Effector CD8-positive, alpha-beta T cell (primary cell): ENCODE measurements around the gene ZNF497.
"Not testable (repeated sequence)": the region's sequence is repeated elsewhere in the genome, so short reads cannot be mapped to it uniquely, and the experiment has no call there.

Experiments
- DNase-seq: peaks from one replicate; lab custom pipeline; 2025; lab: John Stamatoyannopoulos, UW

Gene ZNF497

DNA sequence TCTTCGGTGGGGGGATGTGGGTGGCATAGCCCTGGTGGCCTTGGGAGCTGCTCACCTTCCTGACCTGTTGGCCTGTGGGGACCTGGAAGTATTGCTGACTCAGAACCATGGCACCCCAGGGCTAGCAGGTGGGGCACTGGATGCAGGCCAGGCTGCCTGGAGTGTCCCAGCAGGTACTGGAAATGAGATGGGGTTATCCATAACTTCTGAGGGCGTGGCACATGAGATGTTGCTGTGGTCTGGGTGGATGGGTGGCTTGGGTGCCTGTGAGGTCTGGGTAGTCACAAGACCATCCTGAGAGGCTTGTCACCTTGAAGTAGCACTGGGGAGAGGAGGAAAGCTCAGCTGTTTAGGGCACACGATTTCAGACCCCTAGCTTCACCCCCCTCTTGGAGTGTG, 32.3 kb upstream of the ZNF497 start:
- no peak for DNase-seq

DNA sequence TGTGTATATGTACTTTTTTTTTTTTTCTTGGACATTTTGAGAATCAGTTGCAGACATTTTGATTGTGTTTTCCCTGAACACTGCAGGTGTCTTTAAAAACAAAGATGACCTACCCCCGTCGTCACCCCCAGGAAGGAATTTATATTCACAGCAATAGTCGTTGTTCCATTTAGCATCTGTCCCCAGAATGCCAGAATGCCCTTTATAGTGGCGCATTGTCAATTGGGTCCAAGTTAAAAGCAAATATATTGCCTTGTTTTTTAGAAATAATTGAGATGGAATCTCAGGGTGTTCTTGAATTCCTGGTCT, 31.1 kb upstream of the ZNF497 start:
- DNase-seq: no peak

DNA sequence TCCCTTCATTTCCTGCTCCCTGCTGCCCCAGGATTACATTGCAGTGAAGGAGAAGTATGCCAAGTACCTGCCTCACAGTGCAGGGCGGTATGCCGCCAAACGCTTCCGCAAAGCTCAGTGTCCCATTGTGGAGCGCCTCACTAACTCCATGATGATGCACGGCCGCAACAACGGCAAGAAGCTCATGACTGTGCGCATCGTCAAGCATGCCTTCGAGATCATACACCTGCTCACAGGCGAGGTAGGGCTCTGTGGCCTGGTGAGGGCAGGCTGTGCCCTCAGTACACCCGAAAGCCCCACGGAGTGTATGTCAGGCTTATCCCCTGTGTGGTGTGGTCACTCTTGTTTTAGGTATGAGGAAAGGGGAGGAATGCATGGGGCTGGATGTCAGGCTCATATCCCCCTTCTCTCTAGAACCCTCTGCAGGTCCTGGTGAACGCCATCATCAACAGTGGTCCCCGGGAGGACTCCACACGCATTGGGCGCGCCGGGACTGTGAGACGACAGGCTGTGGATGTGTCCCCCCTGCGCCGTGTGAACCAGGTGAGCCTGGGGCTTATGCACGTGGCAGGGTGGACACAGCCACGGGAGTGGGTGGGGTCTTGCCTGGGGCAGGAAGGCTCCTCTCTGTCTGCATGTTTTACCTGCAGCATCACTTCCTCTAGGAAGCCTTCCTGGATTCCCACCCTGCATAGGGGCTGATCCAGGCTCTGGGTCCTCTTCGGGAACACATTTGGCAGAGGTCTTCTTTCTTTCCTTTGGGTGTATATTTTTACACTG, 30.6 kb upstream of the ZNF497 start:
- DNase-seq: no peak

DNA sequence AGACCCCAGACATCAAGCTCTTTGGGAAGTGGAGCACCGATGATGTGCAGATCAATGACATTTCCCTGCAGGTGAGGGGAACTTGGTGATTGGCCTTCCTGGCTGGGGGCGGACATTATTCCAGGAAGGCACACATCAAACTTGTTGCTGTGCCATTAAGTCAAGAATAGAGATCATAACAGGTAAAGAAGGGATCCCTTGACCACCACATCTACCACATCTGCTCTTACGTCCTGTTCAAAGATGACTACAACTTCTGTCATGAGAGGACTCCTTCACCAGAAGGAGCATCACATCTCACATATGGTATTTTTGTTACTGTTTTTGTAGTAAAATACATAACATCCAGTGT, 25.6 kb upstream of the ZNF497 start:
- no peak for DNase-seq

DNA sequence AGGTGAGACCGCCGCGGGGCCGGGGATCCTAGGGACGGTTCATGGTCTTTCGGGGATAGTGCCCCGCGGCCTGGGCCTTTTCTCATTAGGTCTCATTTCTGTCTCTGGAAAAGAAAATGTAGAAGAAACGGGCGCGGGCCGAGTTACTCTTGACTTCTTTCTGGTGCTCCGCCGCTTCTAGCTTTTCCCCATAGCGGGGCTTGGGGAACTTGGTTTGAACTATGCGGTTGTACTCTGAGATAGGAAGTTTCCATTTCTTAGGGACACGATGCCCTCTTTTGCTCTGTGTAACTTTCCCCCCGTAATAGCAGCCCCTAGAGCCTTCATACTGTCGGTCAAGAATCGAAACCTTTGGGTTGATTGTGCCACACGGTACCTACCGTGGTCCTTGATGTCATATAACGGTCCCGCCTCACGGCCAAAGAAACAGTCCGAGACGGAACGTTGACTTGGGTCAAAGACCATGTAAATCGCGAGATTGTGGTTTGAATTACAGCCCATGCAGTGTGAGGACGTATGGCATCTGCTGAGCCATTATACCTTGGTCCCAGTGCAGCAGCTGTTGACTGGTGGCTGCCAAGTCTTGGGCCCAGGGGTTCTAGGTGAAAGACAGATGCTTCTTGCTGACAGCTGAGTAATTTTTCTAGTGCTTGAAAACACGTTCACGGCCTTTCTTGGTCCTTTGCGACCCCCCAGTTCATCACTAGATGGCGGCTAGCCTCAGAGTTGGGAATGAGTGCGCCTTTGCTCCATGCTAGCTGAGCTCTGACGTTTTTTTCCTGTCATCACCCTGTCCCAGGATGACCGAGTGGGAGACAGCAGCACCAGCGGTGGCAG, 25.0 kb upstream of the ZNF497 start:
- DNase-seq: no peak

DNA sequence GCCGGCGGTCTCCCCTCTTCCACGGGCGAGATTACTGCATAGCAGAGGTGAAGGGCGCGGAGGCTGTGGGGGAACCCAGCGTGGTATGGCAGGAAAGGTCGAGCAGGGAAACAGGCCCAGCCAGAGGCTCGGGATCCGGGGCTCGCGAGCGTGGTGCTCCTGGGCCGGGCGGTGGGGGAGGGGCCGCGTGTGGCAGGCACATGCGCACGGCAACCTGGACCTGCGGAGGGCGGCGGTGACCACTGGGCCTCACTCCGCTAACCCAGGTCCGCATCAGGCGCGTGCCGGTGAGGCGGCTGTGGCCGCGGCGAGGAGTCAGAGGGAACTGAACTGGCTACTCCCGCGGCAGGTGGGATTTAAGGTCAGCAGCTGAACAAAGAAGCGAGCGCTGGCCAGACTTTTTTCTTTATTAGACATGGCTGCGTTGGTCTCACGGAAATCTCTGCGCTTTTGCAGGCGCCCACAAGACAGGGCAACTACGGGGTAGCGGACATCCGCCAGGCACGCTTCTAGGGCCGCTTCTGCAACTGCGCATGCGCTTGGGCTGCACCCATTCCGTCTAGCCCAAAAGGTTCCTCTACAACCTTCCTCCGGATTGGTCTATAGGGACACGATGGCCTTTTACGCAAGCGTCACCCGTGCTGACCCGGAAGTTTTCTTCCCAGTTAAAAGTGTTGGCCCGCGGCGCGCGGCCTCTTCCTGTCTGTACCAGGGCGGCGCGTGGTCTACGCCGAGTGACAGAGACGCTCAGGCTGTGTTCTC, 24.2 kb upstream of the ZNF497 start, which contains the start of gene RPS5:
RPS5 (plus strand) TSS at position 694 of the 762 bp plus-strand sequence. CDS start 869 bp downstream, outside the sequence.
- peak; percentile 92 for DNase-seq

DNA sequence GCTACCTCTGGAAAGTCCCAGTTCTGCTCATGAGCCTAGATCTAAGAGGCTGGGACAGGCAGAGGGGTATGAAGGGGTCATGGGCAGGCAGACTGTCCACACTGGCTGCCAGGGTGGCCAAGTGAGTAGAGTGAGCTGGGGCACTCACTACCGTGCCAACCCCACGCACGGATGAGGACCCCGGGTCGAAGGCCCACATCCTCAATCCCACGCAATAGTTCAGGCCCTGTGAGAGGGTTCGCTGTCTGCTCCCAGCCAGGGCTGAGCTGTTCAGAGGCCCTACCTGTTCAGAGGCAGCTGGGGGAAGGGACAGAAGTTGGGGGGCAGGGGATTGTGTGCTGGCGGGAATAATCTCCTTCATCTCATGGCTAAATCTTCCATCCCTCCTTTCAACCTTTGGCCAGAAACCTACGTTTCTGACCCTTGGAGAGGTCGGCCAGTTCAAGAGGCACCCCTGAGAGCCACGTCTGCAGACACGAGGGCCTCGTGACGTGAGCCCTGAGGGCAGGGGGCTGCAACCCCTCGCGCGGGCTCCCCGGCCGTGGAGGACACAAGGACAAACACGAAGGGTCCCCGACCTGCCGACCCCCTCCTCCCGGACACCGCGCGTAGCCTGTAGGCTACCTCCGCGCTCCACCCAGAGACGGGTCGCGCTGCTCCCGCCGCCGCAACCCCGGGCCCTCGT, 23.5 kb upstream of the ZNF497 start:
- no peak for DNase-seq

DNA sequence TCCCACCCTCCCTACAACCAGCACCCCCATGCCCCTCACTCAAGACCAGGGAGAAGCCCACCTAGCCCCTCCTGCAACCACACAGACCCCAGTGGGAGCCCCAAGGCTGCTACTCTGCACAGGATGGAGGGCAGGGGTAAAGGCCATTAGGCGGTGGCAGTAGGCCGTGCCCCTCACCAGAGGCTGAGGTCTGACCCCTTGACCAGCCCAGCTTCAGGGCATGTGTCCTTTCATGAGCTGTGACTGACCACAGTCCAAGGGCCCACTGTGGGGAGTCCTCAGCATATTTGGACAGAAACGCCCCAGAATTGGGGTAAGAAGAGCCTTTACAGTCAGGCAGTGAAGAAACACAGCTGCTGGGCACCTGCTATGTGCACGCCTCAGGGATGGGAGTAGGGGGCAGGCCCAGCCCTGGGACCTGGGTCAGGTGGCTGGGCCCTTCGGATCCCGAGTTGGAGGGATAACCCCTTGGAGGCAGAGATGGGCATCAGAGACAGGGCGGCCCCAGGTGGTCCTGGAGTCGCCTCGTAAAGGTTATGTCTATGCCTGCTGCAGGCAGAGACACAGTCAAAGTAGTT, 22.9 kb upstream of the ZNF497 start:
- DNase-seq: no peak

DNA sequence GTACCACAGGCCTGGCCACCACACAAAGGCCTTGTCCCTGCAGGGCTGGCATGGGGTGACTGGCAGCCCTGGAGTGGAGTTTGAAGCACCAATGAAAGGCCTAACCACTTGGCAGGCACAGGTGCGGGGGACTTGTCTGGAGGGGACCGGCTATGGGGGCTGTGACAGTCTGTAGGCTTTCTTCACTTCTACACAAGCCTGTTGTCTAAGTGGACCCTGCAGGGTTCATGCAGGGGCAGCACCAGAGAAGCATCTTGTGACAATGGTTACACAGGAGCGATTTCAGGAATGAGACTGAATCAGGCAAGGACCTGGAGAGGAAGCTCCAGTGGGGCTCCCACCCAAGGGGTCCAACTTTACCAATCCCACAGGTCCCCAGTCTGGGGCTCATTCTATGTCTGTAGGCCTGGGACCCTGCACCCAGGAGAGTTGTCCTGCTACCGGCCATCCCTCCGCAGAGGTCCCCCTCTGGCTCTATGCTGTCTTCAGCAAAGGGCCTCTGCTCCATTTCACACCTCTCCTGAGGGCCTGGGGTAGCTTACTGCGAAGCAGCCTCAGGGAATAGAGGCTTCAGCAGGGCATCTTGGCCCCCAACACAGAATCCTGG, 20.5 kb upstream of the ZNF497 start:
- no peak for DNase-seq

DNA sequence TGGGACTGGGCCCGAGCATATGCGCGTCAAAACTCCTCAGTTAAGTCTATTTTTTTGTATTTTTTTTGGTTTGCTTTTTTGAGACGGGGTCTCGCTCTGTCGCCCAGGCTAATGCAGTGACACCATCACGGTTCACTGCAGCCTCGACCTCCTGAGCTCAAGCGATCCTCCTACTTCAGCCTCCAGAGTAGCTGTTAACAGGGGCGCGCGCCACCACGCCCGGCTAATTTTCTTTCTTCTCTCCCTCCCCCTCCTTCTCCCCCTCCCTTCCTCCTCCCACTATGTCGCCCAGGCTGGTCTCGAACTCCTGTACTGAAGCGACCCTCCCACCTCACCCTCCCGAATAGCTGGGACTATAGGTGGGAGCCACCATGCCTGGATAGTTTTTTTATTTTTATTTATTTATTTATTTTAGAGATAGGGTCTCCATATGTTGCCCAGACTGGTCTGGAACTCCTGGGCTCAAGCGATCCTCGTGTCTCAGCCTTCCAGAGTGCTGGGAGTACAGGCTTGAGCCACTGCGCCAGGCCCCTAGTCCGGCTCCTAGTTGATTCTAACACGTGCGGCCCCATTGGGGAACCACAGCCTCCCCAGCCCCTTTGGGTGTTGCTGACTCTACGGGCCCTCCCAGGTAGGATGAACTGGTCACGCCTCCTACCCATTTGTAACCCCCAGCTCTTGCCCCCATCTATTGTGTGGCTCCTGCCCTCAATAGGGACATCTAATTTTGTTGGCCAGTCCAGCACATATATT, 19.1 kb upstream of the ZNF497 start:
- no peak for DNase-seq

DNA sequence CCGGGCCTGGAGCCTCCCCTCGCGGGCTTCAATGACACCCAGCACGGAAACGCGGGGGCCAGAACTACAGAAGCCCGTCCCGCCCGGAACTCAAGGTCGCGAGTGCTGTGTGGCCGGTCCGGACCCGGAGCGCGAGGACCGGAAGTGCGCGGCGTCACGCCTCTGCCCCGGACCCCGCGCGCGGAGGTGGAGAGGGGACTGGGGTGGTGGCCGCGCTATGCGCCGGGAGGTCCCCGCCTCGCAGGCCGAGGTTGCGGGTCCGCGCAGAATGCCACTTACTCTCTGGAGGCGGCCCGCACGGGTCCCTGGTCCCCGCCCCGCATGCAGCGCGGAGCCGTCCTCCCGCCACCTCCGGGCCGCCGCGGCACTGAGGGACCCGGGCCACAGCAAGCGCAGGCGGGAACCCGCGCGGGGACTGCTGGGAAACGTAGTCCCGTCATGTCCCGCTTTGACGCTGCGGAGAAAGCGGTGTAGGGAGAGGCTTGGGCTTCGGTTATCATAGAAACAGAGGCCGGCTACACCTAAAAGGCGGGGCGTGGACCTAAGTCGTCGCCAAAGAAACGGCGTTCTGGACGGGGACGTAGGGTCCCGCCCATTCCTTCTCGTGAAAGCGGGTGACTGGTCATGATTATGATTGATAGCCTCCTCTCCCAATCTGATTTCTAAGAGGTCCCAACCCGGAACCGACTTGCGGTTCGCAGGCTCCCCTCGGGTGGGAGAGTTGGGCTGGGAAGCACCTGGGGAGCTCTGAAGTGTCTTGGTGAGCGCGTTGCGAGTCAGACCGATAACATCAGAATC, 18.3 kb upstream of the ZNF497 start, which contains the start of gene ZNF837:
ZNF837 (minus strand) TSS at position 369 of the 798 bp plus-strand sequence. CDS start 11,698 bp downstream, outside the sequence.
- peak; percentile 94 for DNase-seq

DNA sequence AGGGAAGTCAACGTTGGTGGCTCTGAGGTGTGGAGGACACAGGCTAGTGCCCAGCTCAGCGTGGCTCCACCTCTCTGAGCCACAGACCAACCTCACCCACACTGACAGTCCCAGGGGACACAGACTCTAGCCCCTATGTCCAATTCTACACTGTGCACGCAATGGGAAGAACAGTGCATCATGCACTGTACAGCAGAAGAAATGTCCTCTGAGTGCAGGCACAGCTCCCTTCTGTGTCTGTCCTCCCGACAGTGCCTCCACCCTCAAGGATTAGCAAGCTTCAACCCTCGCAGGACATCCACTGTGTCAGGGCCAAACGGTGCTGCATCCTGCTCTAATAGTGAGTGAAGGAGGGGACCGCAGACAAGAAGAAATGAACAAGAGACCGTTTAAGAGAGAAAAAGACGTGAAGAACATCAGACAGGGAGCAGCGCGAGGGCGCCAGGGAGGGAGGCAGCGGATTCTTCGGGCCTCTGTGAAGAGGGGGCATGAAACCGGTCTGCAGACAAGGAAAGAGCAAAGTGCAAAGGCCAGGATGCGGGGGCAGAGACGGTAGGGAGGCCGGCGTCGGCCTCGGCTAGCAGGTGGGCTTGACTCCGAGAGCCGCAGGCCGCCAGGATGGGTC, 17.6 kb upstream of the ZNF497 start:
- no peak for DNase-seq

DNA sequence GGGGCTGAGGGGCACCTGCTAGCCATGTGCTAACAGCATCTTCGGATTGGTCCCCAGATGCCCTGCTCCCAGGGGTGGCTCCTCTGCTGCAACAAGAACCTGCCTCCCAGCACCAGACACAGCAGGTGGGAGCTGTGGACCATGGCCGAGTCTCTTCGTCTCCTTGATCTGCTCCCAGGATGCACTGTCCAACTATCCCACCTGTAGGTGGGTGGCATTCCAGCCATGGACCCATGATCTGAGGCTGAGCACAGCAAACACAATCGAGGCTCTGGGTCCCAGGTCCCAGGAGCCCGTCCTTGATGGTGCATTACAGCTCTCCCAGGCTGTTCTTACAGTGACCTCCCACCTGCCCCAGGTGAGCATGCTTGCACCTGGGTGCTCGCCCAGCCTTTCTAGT, 16.7 kb upstream of the ZNF497 start:
- no peak for DNase-seq

DNA sequence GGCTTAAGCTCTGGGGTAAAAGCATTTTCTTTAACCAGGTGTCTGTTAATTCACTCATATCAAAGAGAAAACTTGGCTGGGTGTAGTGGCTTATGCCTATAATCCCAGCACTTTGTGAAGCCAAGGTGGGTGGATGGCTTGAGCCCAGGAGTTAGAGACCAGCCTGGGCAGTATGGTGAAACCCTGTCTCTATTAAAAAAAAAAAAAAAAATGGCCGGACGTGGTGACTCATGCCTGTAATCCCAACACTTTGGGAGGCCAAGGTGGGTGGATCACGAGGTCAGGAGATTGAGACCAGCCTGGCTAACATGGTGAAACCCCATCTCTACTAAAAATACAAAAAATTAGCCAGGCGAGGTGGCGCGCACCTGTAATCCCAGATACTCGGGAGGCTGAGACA, 14.2 kb upstream of the ZNF497 start:
- not testable (repeated sequence) for DNase-seq

DNA sequence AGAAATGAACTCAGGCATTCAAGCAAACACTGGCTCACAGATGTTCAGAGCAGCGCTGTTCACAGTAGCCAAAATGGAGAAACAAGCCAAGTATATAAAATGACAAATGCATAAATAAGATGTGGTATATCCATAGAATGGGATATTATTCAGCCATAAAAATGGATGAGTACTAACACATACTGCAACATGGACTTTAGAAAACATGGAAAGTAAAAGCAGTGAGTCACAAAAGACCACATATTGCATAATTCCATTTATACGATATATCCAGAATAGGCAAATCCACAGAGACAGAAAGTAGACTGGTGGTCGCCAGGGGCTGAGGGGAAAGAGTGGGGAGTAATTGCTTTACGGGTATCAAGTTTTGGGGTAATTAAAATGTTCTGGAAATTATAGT, 11.6 kb upstream of the ZNF497 start:
- no peak for DNase-seq

DNA sequence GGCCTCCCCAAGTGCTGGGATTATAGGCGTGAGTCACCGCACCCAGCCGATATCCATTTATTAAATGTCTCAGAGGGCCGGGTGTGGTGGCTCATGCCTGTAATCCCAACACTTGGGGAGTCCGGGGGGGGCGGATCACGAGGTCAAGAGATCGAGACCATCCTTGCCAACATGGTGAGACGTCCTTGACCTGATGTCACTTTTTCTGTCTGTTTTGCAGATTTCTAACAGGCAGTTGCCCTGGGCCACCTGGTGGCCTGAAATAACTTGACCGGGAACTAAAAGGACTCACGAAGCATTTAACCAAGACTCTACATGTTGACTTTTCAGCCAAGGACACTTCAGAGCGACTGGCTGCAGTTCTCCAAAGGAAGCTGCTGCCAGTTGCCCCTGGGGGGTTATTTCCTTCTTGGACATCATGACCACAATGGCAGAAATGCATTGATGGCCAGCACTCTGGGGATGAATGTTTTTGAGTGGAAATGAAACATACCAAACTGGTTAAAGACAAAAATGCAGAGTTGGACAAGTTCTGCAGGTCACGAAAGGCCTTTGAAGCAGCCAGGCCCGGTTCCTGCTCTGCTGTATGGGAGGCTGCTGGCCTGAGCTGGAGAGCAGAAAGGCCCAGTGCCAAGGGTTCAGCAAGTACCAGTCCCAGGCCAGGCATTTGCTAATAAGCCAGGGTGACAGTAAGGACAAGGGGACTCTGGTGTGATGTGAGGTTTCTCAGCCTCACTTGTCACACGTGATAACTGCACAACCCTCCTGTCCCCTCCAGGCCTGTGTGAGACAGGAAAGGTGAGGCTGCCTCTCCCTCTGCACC, 10.0 kb upstream of the ZNF497 start:
- DNase-seq: no peak

DNA sequence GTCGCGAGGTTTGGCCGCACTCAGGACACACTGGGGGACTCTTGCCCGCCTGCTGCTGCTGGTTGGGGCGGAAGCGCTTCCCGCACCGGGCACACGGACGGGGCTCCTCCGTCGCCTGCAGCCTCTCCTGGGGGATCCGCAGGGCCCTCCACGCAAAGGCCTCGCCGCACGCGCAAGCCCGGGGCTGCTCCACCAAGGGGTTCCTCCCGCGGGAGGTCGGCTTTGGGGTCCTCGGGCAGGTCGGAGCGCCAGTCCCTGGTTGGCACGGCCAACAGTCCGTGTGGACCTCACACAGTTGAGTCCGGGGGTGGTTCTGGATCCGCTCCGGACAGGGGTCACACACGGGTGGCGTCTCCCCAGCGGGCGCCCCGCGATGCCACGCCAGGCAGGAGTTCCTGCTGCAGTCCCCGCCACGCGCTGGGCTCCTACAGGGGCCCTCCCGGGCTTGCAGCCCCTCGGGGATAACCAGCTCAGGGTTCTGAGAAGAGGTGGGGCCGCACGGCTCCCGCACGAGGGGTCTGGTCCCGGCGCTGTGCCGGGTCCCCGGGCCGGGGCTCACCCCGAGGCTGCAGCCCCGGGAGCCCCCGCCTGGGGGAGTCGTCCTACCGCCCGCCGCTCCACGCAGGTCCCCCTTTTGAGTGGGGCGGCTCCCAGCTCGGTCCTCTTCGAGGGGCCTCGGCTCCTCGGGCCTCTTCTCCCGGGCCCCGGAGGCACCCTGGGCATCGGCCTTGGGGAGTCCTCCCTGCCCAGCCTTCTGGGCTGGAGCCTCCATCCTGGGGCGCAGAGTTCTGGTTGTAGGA, 6.2 kb upstream of the ZNF497 start:
- DNase-seq: no peak
